SU-DHL-6 (cell line): Measurements from ENCODE around the gene DLG2.

Experiments
- H2AFZ ChIP-seq: fragments of 200-600 bp; sonication (generic); 2 replicates; pipeline ENCODE4 v1.6.1; 2014; ENCODE audit warnings: low read depth, mild to moderate bottlenecking, moderate library complexity, mixed read lengths, antibody characterized with exemption, low read length; ENCODE audit not compliant: severe bottlenecking
- H3F3A ChIP-seq: fragments of 200-600 bp; shearing (Covaris generic); 2 replicates; pipeline ENCODE4 v1.6.0; 2016; ENCODE audit warnings: antibody characterized with exemption, mild to moderate bottlenecking; ENCODE audit not compliant: insufficient read depth
- H3K27ac ChIP-seq: fragments of 200-600 bp; sonication (generic); 2 replicates; pipeline ENCODE4 v1.5.1; 2016; ENCODE audit warnings: low read depth, mild to moderate bottlenecking, low read length, moderate library complexity, mixed read lengths
- H3K27me3 ChIP-seq: fragments of 200-600 bp; sonication (generic), shearing (Covaris generic); 2 replicates; pipeline ENCODE4 v1.6.0; 2014; ENCODE audit warnings: mild to moderate bottlenecking, low read length
- H3K36me3 ChIP-seq: fragments of 200-600 bp; sonication (generic); 2 replicates; pipeline ENCODE4 v1.6.1; 2014; ENCODE audit warnings: mild to moderate bottlenecking, low read length, mixed read lengths
- H3K4me2 ChIP-seq: fragments of 300-600, 200-600 bp; shearing (Covaris generic), sonication (generic); 2 replicates; pipeline ENCODE4 v1.6.0; 2014; ENCODE audit warnings: low read length, low read depth, mild to moderate bottlenecking; ENCODE audit not compliant: poor library complexity, severe bottlenecking
- H3K4me3 ChIP-seq: fragments of 200-600 bp; sonication (generic); 2 replicates; pipeline ENCODE4 v1.5.1; 2014; ENCODE audit warnings: antibody characterized with exemption, low read length, mild to moderate bottlenecking, mixed read lengths; ENCODE audit not compliant: insufficient read depth, poor library complexity, severe bottlenecking
- H3K79me2 ChIP-seq: fragments of 200-600 bp; sonication (generic); 2 replicates; pipeline ENCODE4 v1.6.1; 2014; ENCODE audit warnings: mild to moderate bottlenecking, low read length, moderate library complexity; ENCODE audit not compliant: insufficient read depth
- H3K9ac ChIP-seq: fragments of 200-600 bp; sonication (generic); 2 replicates; pipeline ENCODE4 v1.7.0; 2014; ENCODE audit warnings: mild to moderate bottlenecking, low read length
- H3K9me2 ChIP-seq: fragments of 200-600 bp; sonication (generic); replicated peaks from 2 replicates; pipeline ENCODE4 v1.6.1; 2014; ENCODE audit warnings: low read length; ENCODE audit not compliant: insufficient read depth
- H3K9me3 ChIP-seq: fragments of 200-600 bp; sonication (generic); 2 replicates; pipeline ENCODE4 v1.6.1; 2014; ENCODE audit warnings: low read length, mixed read lengths; ENCODE audit not compliant: insufficient read depth
- H4K20me1 ChIP-seq: fragments of 200-600 bp; sonication (generic); 2 replicates; pipeline ENCODE4 v1.6.1; 2014; ENCODE audit warnings: low read depth, mild to moderate bottlenecking, antibody characterized with exemption, low read length, moderate library complexity, mixed read lengths
- EZH2phosphoT487 ChIP-seq: fragments of 200-600 bp; sonication (generic), shearing (Covaris generic); conservative IDR thresholded peaks from 2 replicates; pipeline ENCODE4 v1.6.1; 2018; ENCODE audit warnings: mild to moderate bottlenecking, antibody characterized with exemption, low read length, moderate library complexity, mixed read lengths
- TF ChIP-seq, protein P1 (sequence below): fragments of 200-600 bp; sonication (generic); IDR thresholded peaks from one replicate; pipeline ENCODE4 v1.5.1; 2017; ENCODE audit warnings: antibody characterized with exemption, mild to moderate bottlenecking, low read length, moderate library complexity; ENCODE audit not compliant: insufficient read depth, poor library complexity, severe bottlenecking

Gene DLG2

DNA sequence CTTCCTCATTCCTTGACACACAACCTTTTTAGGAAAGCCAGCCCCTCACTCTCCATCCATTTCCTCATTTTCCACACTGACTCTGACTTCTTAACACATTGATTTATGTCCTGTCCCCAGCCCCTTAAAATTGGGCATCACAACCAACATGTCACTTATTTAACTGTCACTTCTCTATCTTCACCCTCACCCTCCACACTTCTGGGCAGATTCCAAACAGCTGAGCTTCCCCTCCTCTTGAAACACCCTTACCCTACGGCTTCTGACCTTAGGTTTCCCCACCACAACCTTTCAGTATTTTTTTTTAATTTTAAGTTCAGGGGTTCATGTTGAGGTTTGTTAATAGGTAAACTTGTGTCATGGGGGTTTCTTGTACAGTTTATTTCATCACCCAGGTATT is 696.3 kb downstream of the DLG2 start:
- Histone ChIP-seq H3K36me3 (no peaks in the 10 kb centered on the region), H3K4me2 (no peak overlapping the region), H3F3A (no peaks in the 10 kb centered on the region), H3K27ac (no peak overlapping the region), H3K79me2 (no peaks in the 10 kb centered on the region), H3K9me2 (no peaks in the 10 kb centered on the region), H3K9me3 (no peaks in the 10 kb centered on the region), H4K20me1 (no peaks in the 10 kb centered on the region), H3K4me3 (no peak overlapping the region), H3K9ac (no peak overlapping the region), H2AFZ (no peak overlapping the region), H3K27me3 (no peaks in the 10 kb centered on the region)
- TF ChIP-seq, protein P1, sequence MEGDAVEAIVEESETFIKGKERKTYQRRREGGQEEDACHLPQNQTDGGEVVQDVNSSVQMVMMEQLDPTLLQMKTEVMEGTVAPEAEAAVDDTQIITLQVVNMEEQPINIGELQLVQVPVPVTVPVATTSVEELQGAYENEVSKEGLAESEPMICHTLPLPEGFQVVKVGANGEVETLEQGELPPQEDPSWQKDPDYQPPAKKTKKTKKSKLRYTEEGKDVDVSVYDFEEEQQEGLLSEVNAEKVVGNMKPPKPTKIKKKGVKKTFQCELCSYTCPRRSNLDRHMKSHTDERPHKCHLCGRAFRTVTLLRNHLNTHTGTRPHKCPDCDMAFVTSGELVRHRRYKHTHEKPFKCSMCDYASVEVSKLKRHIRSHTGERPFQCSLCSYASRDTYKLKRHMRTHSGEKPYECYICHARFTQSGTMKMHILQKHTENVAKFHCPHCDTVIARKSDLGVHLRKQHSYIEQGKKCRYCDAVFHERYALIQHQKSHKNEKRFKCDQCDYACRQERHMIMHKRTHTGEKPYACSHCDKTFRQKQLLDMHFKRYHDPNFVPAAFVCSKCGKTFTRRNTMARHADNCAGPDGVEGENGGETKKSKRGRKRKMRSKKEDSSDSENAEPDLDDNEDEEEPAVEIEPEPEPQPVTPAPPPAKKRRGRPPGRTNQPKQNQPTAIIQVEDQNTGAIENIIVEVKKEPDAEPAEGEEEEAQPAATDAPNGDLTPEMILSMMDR: no peak
- no peak for TF ChIP-seq EZH2phosphoT487

DNA sequence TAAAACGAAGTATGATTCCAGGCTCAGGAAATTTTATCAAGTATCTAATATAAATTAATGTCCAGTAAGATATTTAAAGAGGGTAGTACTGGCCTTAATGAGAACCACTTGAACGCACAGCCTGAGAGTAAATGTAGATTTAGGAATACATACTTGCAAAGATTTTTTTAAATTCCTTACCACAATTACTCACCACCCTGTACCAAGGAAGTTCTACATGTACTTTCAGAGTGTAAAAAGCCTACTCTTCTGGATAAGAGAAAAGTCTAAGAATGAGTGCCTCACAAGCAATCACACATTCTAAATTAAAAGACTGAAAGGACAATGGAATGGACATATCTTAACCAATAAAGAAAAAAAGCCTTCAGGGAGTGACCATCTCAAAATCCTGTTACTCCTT is 697.4 kb downstream of the DLG2 start:
- no peaks in the 10 kb centered on the region for H3K9me2 ChIP-seq
- no peak overlapping the region for H3K4me3 ChIP-seq
- H3K36me3 ChIP-seq: no peaks in the 10 kb centered on the region
- H3K79me2 ChIP-seq: no peaks in the 10 kb centered on the region
- TF ChIP-seq, protein P1: no peak
- no peak for TF ChIP-seq EZH2phosphoT487
- no peaks in the 10 kb centered on the region for H4K20me1 ChIP-seq
- H3K9ac ChIP-seq: no peak overlapping the region
- H3K4me2 ChIP-seq: no peak overlapping the region
- no peaks in the 10 kb centered on the region for H3K9me3 ChIP-seq
- no peaks in the 10 kb centered on the region for H3K27me3 ChIP-seq
- no peak overlapping the region for H2AFZ ChIP-seq
- H3F3A ChIP-seq: no peaks in the 10 kb centered on the region
- no peak overlapping the region for H3K27ac ChIP-seq

DNA sequence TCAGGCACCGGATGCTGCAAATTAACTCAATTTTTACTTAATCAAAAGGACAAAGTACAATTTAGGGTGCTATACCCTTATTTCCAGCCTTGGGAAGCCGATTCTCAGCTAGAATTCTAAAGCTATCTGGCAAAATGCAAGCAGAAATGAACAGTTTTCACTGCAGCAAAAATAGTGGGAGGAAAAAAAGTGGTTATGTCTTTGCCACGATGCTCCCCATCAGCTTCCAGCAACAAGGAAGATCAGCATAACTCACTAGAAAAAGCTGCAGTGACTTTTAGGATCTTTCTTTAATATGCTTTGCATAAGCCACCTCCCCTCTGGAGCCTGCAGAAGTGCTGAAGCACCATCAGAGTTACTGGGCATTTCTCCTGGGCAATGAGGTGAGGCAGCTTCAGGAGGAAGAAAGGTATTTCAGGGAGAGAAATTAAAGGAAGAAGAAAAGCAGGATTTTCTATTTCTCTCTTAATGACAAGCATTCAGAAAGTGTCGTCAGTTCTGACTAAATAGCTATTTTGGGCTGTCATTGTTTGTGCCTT is 702.9 kb downstream of the DLG2 start:
- no peaks in the 10 kb centered on the region for H3K9me3 ChIP-seq
- H3K36me3 ChIP-seq: no peaks in the 10 kb centered on the region
- H4K20me1 ChIP-seq: no peaks in the 10 kb centered on the region
- H3K4me2 ChIP-seq: no peak overlapping the region
- H3K27ac ChIP-seq: no peak overlapping the region
- H3K79me2 ChIP-seq: no peaks in the 10 kb centered on the region
- no peak overlapping the region for H2AFZ ChIP-seq
- H3K9ac ChIP-seq: no peak overlapping the region
- no peak overlapping the region for H3K4me3 ChIP-seq
- no peak for TF ChIP-seq EZH2phosphoT487
- no peaks in the 10 kb centered on the region for H3K27me3 ChIP-seq
- no peaks in the 10 kb centered on the region for H3K9me2 ChIP-seq
- no peaks in the 10 kb centered on the region for H3F3A ChIP-seq

DNA sequence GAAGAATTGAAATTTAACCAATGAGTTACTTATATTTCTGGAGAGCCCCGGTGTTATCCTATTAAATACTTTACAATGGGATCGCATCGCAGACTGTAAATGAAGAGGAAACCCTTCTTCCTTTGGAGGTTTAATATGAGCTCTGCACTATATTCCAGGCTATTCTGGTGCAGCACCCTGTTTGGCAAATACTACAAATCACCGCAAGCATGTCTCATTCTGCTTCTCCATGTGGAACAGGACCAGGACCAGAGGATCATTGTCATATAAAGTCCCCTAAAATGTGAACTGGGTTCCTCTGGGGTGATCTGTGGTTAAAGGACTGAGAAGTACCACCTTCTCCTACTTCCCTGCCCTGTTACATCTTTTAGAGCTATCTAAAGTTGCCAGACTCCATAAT is 703.7 kb downstream of the DLG2 start:
- H2AFZ ChIP-seq: no peak overlapping the region

More for the DNA sequence above, 703.7 kb downstream of the DLG2 start:
- no peak overlapping the region for H3K27ac ChIP-seq
- no peaks in the 10 kb centered on the region for H3K36me3 ChIP-seq
- H3K27me3 ChIP-seq: no peaks in the 10 kb centered on the region
- no peaks in the 10 kb centered on the region for H3K79me2 ChIP-seq
- no peak overlapping the region for H3K9ac ChIP-seq
- H3K4me2 ChIP-seq: no peak overlapping the region
- no peaks in the 10 kb centered on the region for H3K9me2 ChIP-seq
- no peaks in the 10 kb centered on the region for H3F3A ChIP-seq
- H3K9me3 ChIP-seq: no peaks in the 10 kb centered on the region
- no peak overlapping the region for H3K4me3 ChIP-seq
- H4K20me1 ChIP-seq: no peaks in the 10 kb centered on the region
- TF ChIP-seq, protein P1: no peak
- TF ChIP-seq EZH2phosphoT487: no peak
